ENCODE data around the gene NUCB1. TPM values are rescaled to one million over a fixed set of nuclear protein-coding genes. Genes with fewer than 3 reads are reported as not detected.
A peak's percentile ranks its signal among the peaks of the same experiment; 100 is the strongest.

NUCB1 gene
- total and polyA plus RNA-seq, 9 of the 15 experiments (the other 6 are each of a cell fraction or from before 2014, with no cell fraction given) = 3.1 to 153 (median 71.7) TPM

- TF ChIP-seq, protein P1, sequence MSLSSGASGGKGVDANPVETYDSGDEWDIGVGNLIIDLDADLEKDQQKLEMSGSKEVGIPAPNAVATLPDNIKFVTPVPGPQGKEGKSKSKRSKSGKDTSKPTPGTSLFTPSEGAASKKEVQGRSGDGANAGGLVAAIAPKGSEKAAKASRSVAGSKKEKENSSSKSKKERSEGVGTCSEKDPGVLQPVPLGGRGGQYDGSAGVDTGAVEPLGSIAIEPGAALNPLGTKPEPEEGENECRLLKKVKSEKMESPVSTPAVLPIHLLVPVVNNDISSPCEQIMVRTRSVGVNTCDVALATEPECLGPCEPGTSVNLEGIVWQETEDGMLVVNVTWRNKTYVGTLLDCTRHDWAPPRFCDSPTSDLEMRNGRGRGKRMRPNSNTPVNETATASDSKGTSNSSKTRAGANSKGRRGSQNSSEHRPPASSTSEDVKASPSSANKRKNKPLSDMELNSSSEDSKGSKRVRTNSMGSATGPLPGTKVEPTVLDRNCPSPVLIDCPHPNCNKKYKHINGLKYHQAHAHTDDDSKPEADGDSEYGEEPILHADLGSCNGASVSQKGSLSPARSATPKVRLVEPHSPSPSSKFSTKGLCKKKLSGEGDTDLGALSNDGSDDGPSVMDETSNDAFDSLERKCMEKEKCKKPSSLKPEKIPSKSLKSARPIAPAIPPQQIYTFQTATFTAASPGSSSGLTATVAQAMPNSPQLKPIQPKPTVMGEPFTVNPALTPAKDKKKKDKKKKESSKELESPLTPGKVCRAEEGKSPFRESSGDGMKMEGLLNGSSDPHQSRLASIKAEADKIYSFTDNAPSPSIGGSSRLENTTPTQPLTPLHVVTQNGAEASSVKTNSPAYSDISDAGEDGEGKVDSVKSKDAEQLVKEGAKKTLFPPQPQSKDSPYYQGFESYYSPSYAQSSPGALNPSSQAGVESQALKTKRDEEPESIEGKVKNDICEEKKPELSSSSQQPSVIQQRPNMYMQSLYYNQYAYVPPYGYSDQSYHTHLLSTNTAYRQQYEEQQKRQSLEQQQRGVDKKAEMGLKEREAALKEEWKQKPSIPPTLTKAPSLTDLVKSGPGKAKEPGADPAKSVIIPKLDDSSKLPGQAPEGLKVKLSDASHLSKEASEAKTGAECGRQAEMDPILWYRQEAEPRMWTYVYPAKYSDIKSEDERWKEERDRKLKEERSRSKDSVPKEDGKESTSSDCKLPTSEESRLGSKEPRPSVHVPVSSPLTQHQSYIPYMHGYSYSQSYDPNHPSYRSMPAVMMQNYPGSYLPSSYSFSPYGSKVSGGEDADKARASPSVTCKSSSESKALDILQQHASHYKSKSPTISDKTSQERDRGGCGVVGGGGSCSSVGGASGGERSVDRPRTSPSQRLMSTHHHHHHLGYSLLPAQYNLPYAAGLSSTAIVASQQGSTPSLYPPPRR (CRISPR knock-in tag; IDR thresholded peaks at IDR 0.05; ENCODE audit: borderline replicate concordance) = no peak
- TF ChIP-seq POU5F1 (IDR thresholded peaks at IDR 0.05; ENCODE audit: borderline replicate concordance, low read depth, low read length, partially characterized antibody) = peak; percentile 31
- TF ChIP-seq KDM5B (IDR thresholded peaks at IDR 0.05; ENCODE audit: insufficient replicate concordance, low read depth, low read length) = peak; percentile 56
- TF ChIP-seq EP400 (IDR thresholded peaks at IDR 0.05) = peak; percentile 89
- 0 out of 4 replicates have a peak, but pooled peaks of 1 of the 2 experiments have one; percentile 18 for TF ChIP-seq FOXA3 (CRISPR knock-in tag; conservative IDR thresholded peaks at IDR 0.05 in 1 of 2, IDR thresholded peaks at IDR 0.05 in 1 of 2)
- TF ChIP-seq KLF10 (CRISPR knock-in tag; IDR thresholded peaks at IDR 0.05) = no peak
- TF ChIP-seq E4F1 (CRISPR knock-in tag; IDR thresholded peaks at IDR 0.05; ENCODE audit: borderline replicate concordance) = no peak
- TF ChIP-seq PTBP1 (IDR thresholded peaks at IDR 0.05; ENCODE audit: low read depth, low read length) = no peak
- TF ChIP-seq, protein P2, sequence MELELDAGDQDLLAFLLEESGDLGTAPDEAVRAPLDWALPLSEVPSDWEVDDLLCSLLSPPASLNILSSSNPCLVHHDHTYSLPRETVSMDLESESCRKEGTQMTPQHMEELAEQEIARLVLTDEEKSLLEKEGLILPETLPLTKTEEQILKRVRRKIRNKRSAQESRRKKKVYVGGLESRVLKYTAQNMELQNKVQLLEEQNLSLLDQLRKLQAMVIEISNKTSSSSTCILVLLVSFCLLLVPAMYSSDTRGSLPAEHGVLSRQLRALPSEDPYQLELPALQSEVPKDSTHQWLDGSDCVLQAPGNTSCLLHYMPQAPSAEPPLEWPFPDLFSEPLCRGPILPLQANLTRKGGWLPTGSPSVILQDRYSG (tag; conservative IDR thresholded peaks at IDR 0.05; ENCODE audit: low read depth) = peak; percentile 91
- no peak for TF ChIP-seq ZNF717 (CRISPR knock-in tag; IDR thresholded peaks at IDR 0.05)
Observed at GRCh38 chr19:48963371-48964204, 63.5 kb downstream of the NUCB1 start (continued).
